ENCODE measurements around the gene CLRN3.

DNA sequence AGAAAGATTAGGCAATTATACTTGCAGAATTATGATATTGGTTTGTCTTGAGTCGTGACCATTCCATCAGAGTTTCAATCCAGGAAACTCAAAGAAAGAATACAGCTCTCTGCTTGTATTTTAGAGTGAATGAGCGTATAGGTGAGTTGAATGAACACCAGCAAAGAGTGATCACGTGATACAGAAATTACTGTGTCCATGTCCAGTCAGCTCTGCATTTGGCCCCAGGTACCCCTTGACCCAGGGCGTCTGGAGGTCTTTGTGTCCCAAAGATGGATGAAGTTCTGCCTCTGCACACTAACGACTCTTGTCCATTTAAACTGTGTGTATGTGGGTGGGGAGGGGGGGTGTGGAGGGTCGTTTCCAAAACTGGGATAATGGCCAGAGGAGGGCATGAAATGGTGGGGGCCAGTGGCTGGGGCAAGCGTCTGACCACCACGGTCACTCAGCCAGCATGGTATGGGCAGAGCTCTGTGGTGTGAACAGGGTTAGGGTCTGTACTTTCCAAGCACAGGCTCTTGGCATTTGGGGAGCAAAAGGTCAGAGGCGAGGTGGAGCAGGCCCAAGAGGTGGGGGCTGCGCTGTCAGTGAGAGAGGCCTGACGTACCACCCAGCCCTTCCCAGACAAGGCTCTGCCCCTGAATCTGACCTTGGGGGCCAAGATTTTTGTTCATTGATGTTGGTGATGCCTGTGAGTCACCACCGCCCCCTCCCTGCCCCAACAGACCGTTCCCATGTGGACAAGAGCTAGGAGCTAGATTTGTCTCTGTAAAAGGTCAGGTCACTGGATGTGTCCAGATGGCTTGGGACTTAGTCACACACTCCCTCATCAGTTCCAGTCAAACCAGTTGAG, 15.6 kb upstream of the CLRN3 start:
- TF ChIP-seq CTCF (IDR thresholded peaks at IDR 0.05; ENCODE audit: insufficient read depth, low read length, poor library complexity, severe bottlenecking) = no peak
- no peak for TF ChIP-seq EZH2phosphoT487 (conservative IDR thresholded peaks at IDR 0.05; ENCODE audit: low read length)

Data from SU-DHL-6 (cell line).